Ectodermal cell (in vitro differentiated cells): ENCODE results near the gene RPRD2.

Experiments
- H3K27ac ChIP-seq: 2 replicates; pipeline ENCODE4 v1.7.0; 2013; ENCODE audit warnings: mild to moderate bottlenecking, low read depth, low read length; ENCODE audit not compliant: insufficient read depth, poor library complexity, severe bottlenecking
- H3K27me3 ChIP-seq: 2 replicates; pipeline ENCODE4 v1.7.0; 2013; ENCODE audit warnings: mild to moderate bottlenecking, low read length; ENCODE audit not compliant: insufficient read depth, control insufficient read depth, poor library complexity, severe bottlenecking
- H3K36me3 ChIP-seq: one replicate; pipeline ENCODE4 v1.7.0; 2013; ENCODE audit warnings: low read length; ENCODE audit not compliant: control insufficient read depth, insufficient read depth
- H3K4me1 ChIP-seq: one replicate; pipeline ENCODE4 v1.7.0; 2013; ENCODE audit warnings: low read length; ENCODE audit not compliant: control insufficient read depth, insufficient read depth
- H3K4me3 ChIP-seq: 2 replicates; pipeline ENCODE4 v1.7.0; 2013; ENCODE audit warnings: low read depth, low read length, control low read depth; ENCODE audit not compliant: insufficient read depth
- H3K9me3 ChIP-seq: 2 replicates; pipeline ENCODE4 v1.7.0; 2013; ENCODE audit warnings: mild to moderate bottlenecking, low read length, moderate library complexity; ENCODE audit not compliant: control insufficient read depth
- WGBS, 2 experiments: methylation state at CpG; one replicate each; pipeline ENCODE4 v1.1.7; 2013; ENCODE audit warnings: missing lambda C conversion rate in 2 of 2; 5-methylcytosine and 5-hydroxymethylcytosine counted together

The RPRD2 gene

DNA sequence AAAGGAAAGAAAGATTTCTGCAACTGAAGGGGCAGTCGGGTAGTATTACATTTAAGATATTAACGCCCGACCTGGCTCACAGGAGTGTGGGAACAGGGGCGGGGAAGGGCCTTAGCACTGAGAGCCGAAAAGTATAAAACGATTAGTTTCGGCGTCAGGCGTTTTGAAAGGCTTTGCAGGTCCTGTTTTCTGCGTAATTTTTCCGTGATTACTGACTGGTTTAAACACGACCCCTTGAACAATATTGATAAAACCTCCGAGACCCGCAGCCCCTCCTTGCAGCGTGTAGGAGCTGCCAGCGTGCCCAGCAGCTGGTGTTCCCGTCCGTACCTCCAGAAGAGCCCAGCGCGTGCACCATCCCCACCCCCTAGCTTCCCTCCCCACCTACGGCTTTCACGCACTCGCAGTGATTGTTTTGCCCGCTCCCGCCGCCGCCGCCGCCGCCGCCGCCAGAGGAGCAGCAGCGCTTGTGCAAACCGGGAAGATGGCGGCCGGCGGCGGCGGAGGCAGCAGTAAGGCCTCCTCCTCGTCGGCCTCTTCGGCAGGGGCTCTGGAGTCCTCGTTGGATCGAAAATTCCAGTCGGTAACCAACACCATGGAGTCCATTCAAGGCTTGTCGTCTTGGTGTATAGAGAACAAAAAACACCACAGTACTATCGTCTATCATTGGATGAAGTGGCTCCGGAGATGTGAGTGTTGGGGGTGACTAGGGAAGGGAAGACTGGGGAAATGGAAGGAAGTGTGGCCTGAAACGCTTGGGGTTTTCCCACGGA is 470 bp downstream of the RPRD2 start:
- WGBS, 2 experiments = 0% methylated on average over 50 of the region's 50 CpGs

GRCh38 chr1:150365941-150366340 is 2.0 kb downstream of the RPRD2 start:
- Histone ChIP-seq H3K27me3 (no peaks in the 10 kb centered on the region), H3K27ac (no peak overlapping the region), H3K36me3 (no peaks in the 10 kb centered on the region), H3K9me3 (no peaks in the 10 kb centered on the region), H3K4me1 (peaks cover 13% of the 10 kb centered on the region), H3K4me3 (peak overlapping the region; percentile 93)
- WGBS, 2 experiments = 4 to 30% methylated on average over 1 to 3 of the region's 3 CpGs

More for the DNA sequence above, 470 bp downstream of the RPRD2 start:
- Histone ChIP-seq H3K9me3 (no peaks in the 10 kb centered on the region), H3K36me3 (no peaks in the 10 kb centered on the region), H3K4me3 (peak overlapping the region; percentile 93), H3K27ac (peak overlapping the region; percentile 99), H3K4me1 (peaks cover 13% of the 10 kb centered on the region), H3K27me3 (no peaks in the 10 kb centered on the region)

DNA sequence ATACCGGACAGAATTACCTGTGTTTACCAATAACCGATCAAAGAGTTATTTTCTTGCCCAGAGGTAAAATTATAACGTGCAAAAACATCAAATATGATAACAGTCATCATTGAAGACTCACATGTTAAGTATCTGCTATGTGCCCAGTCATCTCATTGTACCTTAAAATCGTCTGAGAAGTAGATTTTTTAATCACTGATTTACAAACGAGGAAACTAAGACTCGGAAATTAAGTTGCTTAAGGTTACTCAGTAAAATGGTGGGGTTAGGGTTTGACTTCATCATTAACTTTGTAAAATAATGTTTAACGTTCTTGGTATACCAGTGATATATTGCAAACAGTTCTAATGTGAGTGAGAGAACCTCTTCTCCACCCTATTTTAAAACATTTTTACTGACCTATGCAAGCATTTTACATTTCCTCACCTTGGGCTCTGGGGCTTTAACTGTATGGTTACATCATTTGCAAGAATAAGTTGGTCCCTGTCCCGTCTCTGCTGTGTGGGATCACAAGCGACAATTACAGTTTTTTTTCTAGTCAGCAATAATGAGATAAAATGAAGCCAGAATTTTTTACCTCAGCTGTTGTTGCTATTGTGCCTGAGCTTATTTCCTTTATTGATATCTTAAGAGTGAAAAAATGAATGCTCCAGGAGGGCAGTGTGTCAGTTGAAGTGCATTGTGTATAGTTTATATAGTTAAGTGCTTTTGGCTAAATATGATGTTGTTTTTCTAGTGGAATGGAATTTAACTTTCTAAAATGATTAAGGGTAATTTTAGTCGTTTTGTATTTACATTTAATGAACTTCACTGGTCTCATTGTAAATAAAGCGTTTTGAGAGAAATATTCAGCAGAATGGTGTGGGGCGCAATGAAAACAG is 2.7 kb downstream of the RPRD2 start:
- no peaks in the 10 kb centered on the region for H3K36me3 ChIP-seq
- no peaks in the 10 kb centered on the region for H3K27me3 ChIP-seq
- H3K4me3 ChIP-seq = peak overlapping the region; percentile 93
- no peaks in the 10 kb centered on the region for H3K9me3 ChIP-seq
- peaks cover 13% of the 10 kb centered on the region for H3K4me1 ChIP-seq
- 38 to 45% methylated on average over 11 to 12 of the region's 12 CpGs for WGBS, 2 experiments
- no peak overlapping the region for H3K27ac ChIP-seq

DNA sequence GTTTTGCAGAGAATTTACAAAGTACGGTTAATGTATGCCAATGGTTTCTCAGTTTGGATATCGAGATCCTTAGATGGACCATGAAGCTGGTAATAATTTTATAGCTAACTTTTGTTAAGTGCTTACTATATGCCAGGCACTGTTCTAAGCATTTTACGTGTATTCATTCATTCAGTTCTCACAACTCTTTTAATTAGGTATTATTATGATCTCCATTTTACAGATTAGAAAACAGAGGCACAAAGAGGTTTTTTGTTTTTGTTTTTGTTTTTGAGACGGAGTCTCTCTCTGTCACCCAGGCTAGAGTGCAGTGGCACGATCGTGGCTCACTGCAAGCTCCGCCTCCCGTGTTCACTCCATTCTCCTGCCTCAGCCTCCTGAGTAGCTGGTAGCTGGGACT is 7.2 kb downstream of the RPRD2 start:
- H3K27ac ChIP-seq = no peak overlapping the region
- 90 to 91% methylated on average over 7 to 8 of the region's 8 CpGs for WGBS, 2 experiments
- no peaks in the 10 kb centered on the region for H3K36me3 ChIP-seq
- H3K27me3 ChIP-seq = no peaks in the 10 kb centered on the region
- no peaks in the 10 kb centered on the region for H3K9me3 ChIP-seq
- peaks cover 6% of the 10 kb centered on the region for H3K4me1 ChIP-seq
- H3K4me3 ChIP-seq = no peak overlapping the region

DNA sequence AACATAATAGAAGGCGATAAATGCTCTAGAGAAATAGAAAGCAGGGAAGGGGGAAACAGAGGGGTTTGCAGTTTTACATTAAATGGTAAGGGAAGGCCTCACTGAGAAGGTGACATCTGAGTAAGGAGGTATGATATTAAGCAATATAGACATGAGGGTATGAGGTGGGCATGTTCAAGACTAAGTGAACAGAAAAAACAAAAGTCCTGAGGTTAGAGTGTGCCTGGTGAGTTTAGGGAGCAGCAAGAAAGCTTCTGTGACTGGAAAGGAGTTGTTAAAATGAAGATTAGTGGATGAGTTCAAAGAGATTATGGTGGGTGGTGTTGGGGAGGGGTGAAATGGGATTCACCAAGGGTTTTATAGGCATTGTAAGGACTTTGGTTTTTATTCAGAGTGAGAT is 8.6 kb downstream of the RPRD2 start:
- no peaks in the 10 kb centered on the region for H3K9me3 ChIP-seq
- no peak overlapping the region for H3K27ac ChIP-seq
- no peak overlapping the region for H3K4me3 ChIP-seq
- no peaks in the 10 kb centered on the region for H3K4me1 ChIP-seq
- no peaks in the 10 kb centered on the region for H3K36me3 ChIP-seq
- 96 to 97% methylated on average over 1 of the region's 1 CpG for WGBS, 2 experiments
- H3K27me3 ChIP-seq = no peaks in the 10 kb centered on the region

DNA sequence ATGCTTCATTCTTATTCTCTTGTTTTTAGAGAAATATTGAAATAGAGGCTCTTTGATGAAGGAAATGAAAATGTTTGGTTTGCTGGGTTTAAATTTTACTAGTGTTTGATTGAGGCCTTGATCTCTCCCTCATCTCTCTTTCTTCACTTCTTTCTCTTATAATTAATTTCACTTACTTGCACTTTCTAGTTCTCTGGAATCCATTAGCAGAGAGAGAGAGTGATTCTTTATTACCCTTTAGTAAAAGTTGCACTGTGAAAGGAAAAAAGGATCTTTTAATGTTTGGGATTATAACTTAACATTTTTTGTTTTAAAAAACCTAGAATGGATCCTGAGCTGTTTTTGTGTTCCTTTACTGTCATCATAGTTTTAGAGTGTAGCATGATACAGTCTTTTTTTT is 12.2 kb downstream of the RPRD2 start:
- Histone ChIP-seq H3K4me3 (no peak overlapping the region), H3K36me3 (no peaks in the 10 kb centered on the region), H3K27me3 (no peaks in the 10 kb centered on the region), H3K27ac (no peak overlapping the region), H3K9me3 (no peaks in the 10 kb centered on the region), H3K4me1 (no peaks in the 10 kb centered on the region)

DNA sequence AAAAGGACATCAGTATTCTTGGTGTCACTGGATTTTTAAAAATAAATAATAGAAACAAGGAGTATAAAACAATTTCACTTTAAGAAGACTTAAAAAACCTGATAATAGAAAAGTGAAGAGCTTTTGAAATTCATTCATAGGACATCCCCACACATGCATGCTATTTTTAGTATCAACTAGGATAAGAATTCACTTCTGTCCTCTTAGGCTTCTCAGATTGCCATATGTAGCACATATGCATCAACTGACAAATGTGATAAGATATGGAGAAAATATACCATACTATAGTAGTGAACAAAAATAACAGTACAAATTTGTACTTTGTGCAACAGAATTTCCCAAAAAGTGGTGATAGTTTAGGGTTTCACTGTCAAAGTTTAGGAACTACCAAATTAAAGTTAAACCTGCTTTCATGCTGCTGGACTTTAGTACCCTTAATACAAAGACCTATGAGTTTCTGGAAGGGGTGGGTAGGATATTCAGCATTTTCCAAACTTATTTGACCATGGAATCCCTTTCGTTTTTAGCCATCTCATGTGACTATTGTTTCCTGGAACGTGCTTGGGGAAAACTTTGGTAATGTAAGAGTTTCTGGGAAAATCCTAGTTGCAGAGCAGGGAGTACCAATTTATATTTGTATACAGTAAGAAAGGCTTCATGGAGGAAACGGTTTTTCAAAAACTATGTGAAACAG is 19.8 kb downstream of the RPRD2 start:
- Histone ChIP-seq H3K36me3 (no peaks in the 10 kb centered on the region), H3K27ac (no peak overlapping the region), H3K27me3 (no peaks in the 10 kb centered on the region), H3K9me3 (no peaks in the 10 kb centered on the region), H3K4me1 (no peaks in the 10 kb centered on the region), H3K4me3 (no peak overlapping the region)
- 91 to 96% methylated on average over 3 of the region's 3 CpGs for WGBS, 2 experiments

- Histone ChIP-seq H3K4me1 (no peaks in the 10 kb centered on the region), H3K27ac (no peak overlapping the region), H3K36me3 (no peaks in the 10 kb centered on the region), H3K9me3 (no peaks in the 10 kb centered on the region), H3K27me3 (no peaks in the 10 kb centered on the region), H3K4me3 (no peak overlapping the region)
- 88% methylated on average over 10 of the region's 10 CpGs for WGBS, 2 experiments
These were observed 21.8 kb downstream of the RPRD2 start for GRCh38 chr1:150385537-150386445.

DNA sequence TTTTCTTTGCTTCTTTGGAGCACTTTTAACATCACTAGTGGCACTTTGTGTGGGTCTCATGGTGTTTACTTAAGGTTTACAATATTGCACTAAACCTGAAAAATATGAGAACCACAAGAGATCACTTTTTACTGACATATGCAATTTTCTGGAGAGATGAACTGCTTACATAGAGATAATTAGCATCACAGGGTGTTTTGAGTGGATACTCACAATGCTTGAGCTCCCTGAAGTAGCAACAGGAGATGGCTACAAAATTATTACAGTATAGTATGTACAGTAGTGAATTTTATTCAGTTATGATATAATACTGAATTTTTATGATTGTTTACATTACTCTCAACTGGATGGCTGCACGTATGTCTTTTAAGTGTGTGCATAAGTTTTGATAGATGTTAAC is 22.6 kb downstream of the RPRD2 start:
- H3K4me1 ChIP-seq = no peaks in the 10 kb centered on the region
- no peaks in the 10 kb centered on the region for H3K27me3 ChIP-seq
- no peak overlapping the region for H3K4me3 ChIP-seq
- no peak overlapping the region for H3K27ac ChIP-seq
- H3K9me3 ChIP-seq = no peaks in the 10 kb centered on the region
- H3K36me3 ChIP-seq = no peaks in the 10 kb centered on the region
- 17 to 38% methylated on average over 1 of the region's 1 CpG for WGBS, 2 experiments
